Measurements from ENCODE around the gene HDAC9.

GRCh38 chr7:18768256-18768655 lies 272.7 kb downstream of the HDAC9 start:
- TF ChIP-seq POLR2AphosphoS5 (IDR thresholded peaks at IDR 0.05; ENCODE audit: borderline replicate concordance, low read depth, low read length) (no peak), EZH2 (IDR thresholded peaks at IDR 0.05) (no peak)

Data from SK-N-MC (cell line).